Prostate gland (tissue), 2 donors: ENCODE results near the gene NDUFA3. TPM values are rescaled to one million over a fixed set of nuclear protein-coding genes. Genes with fewer than 3 reads are reported as not detected.

Experiments
- DNase-seq: peaks from one replicate; pipeline ENCODE4 v3.0.0-alpha.2; 2019; ENCODE audit warnings: low spot score
- H3K27ac ChIP-seq, 2 donors: fragments of 200-600 bp; sonication (generic); 2 replicates each; pipeline ENCODE4 v1.5.1; 2017 to 2019
- H3K27me3 ChIP-seq: fragments of 200-600 bp; sonication (generic); replicated peaks from 2 replicates; pipeline ENCODE4 v1.5.1; 2019; ENCODE audit not compliant: insufficient read depth
- H3K36me3 ChIP-seq, 2 donors: fragments of 200-600 bp; sonication (generic); 1 replicate in 1 of 2; 2 replicates in 1 of 2; pipeline versions ENCODE4 v1.5.1 to v1.8.1; 2017 to 2019
- H3K4me1 ChIP-seq: fragments of 200-600 bp; sonication (generic); replicated peaks from 2 replicates; pipeline ENCODE4 v1.5.1; 2019
- H3K4me3 ChIP-seq, 2 donors: fragments of 200-600 bp; sonication (generic); 2 replicates each; pipeline ENCODE4 v1.5.1; 2017 to 2019
- H3K9me3 ChIP-seq: fragments of 200-600 bp; sonication (generic); 2 replicates; pipeline ENCODE4 v1.5.1; 2017
- POLR2A ChIP-seq: fragments of 450-650 bp; IDR thresholded peaks from one replicate; pipeline ENCODE4 v1.6.1; 2016; ENCODE audit warnings: antibody characterized with exemption, mild to moderate bottlenecking
- POLR2AphosphoS5 ChIP-seq: sonication (generic); formaldehyde crosslinking; IDR thresholded peaks from one replicate; pipeline ENCODE4 v1.6.1; 2017; ENCODE audit warnings: antibody characterized with exemption
- WGBS: methylation state at CpG from one replicate; pipeline ENCODE4 v1.1.5; 2018; 5-methylcytosine and 5-hydroxymethylcytosine counted together
- intact Hi-C: fragments of 100-400 bp; cut with DNase I; formaldehyde crosslinking; loops from one replicate; pipeline ENCODE4 v1.14.2; 2022
- total RNA-seq, 2 donors: library from RNA; depleted of rRNA; stranded (reverse); fragments of >200 nt; gene quantifications; one replicate each; pipeline ENCODE4 v1.1.0, GENCODE V29; 2016
- TF ChIP-seq, protein P1 (sequence below), 4 experiments: fragments of 200-600 bp in 2 of 4; fragments of 450-650 bp in 2 of 4; sonication (generic) in 2 of 4; IDR thresholded peaks; 1 replicate in 3 of 4; 2 replicates in 1 of 4; pipeline ENCODE4 v1.5.1; 2016 to 2019; ENCODE audit warnings: antibody characterized with exemption in 4 of 4, mild to moderate bottlenecking in 2 of 4, moderate library complexity in 2 of 4

NDUFA3 gene
- total RNA-seq, 2 donors from 2014 or later = 39.4 to 48.5 TPM

DNA sequence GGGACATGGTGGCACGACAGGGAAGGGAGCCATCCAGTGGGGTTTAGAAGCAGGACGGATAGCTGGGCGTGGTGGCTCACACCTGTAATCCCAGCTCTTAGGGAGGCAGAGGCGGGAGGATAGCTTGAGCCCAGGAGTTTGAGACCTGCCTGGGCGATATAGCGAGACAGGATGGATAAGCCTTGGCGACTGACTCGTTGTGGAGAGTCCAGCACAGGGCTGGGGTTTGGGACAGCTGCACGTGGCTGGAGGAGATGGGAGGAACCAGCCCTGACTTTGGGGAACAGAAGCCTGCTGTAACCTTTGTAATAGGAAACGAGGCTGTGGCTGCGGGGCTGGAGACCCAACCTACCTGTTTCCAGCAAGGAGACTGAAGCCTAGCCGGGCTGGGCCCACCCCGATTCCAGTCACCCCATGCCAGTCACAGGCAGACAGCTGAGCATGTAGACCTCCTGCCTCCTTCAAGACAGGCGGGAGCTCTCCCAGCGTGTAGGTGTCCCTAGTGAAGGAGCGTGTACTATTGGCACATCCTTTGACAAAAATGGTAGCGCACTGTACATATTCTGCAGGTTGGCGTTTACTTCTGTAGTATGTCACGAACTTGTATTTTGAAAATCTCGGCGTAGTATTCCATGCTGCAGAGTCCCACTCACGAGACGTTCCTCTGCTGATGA, 48.8 kb downstream of the NDUFA3 start:
- no peaks in the 10 kb centered on the region for H3K9me3 ChIP-seq
- no peaks in the 10 kb centered on the region for H3K4me1 ChIP-seq
- H3K4me3 ChIP-seq = no peak overlapping the region
- H3K27me3 ChIP-seq = no peaks in the 10 kb centered on the region
- TF ChIP-seq, protein P1, sequence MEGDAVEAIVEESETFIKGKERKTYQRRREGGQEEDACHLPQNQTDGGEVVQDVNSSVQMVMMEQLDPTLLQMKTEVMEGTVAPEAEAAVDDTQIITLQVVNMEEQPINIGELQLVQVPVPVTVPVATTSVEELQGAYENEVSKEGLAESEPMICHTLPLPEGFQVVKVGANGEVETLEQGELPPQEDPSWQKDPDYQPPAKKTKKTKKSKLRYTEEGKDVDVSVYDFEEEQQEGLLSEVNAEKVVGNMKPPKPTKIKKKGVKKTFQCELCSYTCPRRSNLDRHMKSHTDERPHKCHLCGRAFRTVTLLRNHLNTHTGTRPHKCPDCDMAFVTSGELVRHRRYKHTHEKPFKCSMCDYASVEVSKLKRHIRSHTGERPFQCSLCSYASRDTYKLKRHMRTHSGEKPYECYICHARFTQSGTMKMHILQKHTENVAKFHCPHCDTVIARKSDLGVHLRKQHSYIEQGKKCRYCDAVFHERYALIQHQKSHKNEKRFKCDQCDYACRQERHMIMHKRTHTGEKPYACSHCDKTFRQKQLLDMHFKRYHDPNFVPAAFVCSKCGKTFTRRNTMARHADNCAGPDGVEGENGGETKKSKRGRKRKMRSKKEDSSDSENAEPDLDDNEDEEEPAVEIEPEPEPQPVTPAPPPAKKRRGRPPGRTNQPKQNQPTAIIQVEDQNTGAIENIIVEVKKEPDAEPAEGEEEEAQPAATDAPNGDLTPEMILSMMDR (IDR thresholded peaks at IDR 0.05) = no peak
- no peak overlapping the region for H3K27ac ChIP-seq
- no peak for DNase-seq
- peaks cover 28 to 65% of the 10 kb centered on the region in 2 donors for H3K36me3 ChIP-seq
- intact Hi-C loops = no loop called here
- 84% methylated on average over 23 of the region's 23 CpGs for WGBS

DNA sequence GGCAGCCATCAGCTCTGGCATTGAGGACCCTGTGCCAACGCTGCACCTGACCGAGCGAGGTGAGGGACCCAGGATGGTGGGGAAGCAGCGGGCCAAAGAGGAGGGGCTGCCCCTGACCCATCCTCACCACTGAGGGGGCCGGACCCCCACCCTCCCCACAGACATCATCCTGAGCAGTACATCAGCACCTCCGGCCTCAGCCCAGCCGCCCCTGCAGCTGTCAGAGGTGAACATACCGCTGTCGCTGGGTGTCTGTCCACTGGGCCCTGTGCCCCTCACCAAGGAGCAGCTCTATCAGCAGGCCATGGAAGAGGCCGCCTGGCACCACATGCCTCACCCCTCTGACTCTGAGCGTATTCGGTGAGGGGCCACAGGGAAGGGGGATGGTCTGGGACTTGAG, 49.6 kb downstream of the NDUFA3 start:
- no peaks in the 10 kb centered on the region for H3K9me3 ChIP-seq
- no peak overlapping the region for H3K4me3 ChIP-seq
- WGBS = 93% methylated on average over 11 of the region's 12 CpGs
- intact Hi-C loops = no loop called here
- no peaks in the 10 kb centered on the region for H3K27me3 ChIP-seq
- no peak for DNase-seq
- H3K4me1 ChIP-seq = no peaks in the 10 kb centered on the region
- peaks cover 25 to 57% of the 10 kb centered on the region in 2 donors for H3K36me3 ChIP-seq
- TF ChIP-seq, protein P1 (IDR thresholded peaks at IDR 0.05) = no peak
- no peak for TF ChIP-seq POLR2A
- TF ChIP-seq POLR2AphosphoS5 = no peak
- no peak overlapping the region for H3K27ac ChIP-seq

DNA sequence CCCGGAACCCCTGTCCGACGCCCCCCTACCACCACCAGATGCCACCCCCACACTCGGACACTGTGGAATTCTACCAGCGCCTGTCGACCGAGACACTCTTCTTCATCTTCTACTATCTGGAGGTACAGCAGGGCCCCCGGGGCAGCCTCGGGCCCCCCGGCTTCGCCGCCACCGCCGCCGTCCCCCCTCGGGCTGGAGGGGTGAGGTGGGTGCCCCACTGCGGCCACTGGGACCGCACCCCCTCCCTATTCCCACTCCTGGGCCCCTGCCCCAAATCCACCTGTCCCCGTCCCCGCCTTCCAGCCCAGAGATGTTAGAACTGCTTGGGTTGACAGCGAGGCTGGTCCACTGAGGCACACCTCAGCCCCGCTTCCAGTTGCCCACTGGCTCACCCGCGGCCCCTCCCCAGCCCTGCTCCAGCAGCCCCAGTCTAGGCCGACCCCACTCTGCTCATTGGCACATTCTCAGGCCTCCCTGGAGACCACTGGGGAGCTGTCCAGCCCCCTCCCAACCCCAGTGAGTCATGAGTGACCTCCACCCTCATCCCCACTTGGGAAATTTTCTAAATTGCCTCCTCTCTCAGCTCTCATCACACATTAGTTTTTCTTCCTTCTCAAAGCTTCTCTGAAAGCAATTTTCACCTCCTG, 50.3 kb downstream of the NDUFA3 start:
- peaks cover 25 to 50% of the 10 kb centered on the region in 2 donors for H3K36me3 ChIP-seq
- no peaks in the 10 kb centered on the region for H3K27me3 ChIP-seq
- no peak for DNase-seq
- H3K4me1 ChIP-seq = no peaks in the 10 kb centered on the region
- H3K9me3 ChIP-seq = no peaks in the 10 kb centered on the region
- TF ChIP-seq POLR2A = no peak
- TF ChIP-seq, protein P1 (IDR thresholded peaks at IDR 0.05) = no peak
- TF ChIP-seq POLR2AphosphoS5 = no peak
- H3K4me3 ChIP-seq = no peak overlapping the region
- WGBS = 86% methylated on average over 25 of the region's 25 CpGs
- no peak overlapping the region for H3K27ac ChIP-seq
- intact Hi-C loops = no loop called here

DNA sequence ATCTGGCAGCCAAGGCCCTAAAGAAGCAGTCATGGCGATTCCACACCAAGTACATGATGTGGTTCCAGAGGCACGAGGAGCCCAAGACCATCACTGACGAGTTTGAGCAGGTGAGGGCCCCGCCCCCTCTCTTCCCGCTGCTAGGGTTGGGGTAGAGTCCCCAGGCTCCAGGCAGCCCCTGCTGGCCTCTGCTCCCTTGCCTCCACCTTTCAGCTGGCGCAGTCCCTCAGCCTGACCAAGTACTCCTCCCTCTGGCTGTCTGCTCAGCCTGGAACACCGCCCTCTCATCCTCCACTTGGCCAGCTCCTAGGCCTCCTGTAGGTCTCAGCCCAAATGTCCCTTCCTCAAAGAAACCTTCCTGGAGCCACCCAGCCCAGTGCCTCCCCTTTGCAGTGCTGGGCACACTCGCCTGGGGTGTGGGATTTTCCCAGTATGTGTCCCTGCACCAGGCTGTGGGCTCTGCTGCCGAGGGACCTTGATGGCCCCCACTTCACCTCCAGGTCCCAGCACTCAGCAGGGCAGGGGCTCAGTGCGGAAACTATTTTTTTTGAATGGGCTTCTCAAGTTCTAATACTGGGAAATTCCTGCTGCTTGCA, 51.2 kb downstream of the NDUFA3 start:
- TF ChIP-seq, protein P1 (IDR thresholded peaks at IDR 0.05) = no peak
- no peak for TF ChIP-seq POLR2AphosphoS5
- intact Hi-C loops = no loop called here
- whole genome bisulfite sequencing = 71% methylated on average over 10 of the region's 10 CpGs
- peaks cover 4% of the 10 kb centered on the region for H3K4me1 ChIP-seq
- DNase-seq = no peak
- H3K36me3 ChIP-seq = peaks cover 24 to 47% of the 10 kb centered on the region in 2 donors
- no peaks in the 10 kb centered on the region for H3K27me3 ChIP-seq
- no peak overlapping the region for H3K27ac ChIP-seq
- no peak overlapping the region for H3K4me3 ChIP-seq
- no peaks in the 10 kb centered on the region for H3K9me3 ChIP-seq
